ENCODE data around the gene C1QTNF4. TPM values are rescaled to one million over a fixed set of nuclear protein-coding genes. Genes with fewer than 3 reads are reported as not detected.
A peak's percentile ranks its signal among the peaks of the same experiment; 100 is the strongest.

The C1QTNF4 gene
- total and polyA plus RNA-seq, 2 of the 13 experiments (the other 11 are each of a cell fraction or from before 2014, with no cell fraction given) = not detected

- no peaks in the 10 kb centered on the region for H3K36me3 ChIP-seq (replicated peaks in 1 of 2; ENCODE audit: control insufficient read depth in 1 of 2, insufficient read depth in 2 of 2, low read length in 2 of 2)
- H3K4me3 ChIP-seq (replicated peaks in 1 of 3; ENCODE audit: insufficient read depth in 1 of 3, low read depth in 2 of 3, low read length in 3 of 3) = no peak overlapping the region
- no peak overlapping the region for H3K9ac ChIP-seq (ENCODE audit: insufficient read depth, low read depth, low read length)
- no TSS peak for BruUV-seq (replicated peaks)
- in situ Hi-C loops (cut with HindIII; ENCODE audit: extremely low pct_ligation_motif_present, low pct_unique_long_range_greater_than_20kb) = no loop called here
- WGBS (ENCODE audit: low lambda C conversion rate) = 91% methylated on average over 4 of the region's 4 CpGs
- CTCF ChIA-PET (ENCODE audit: low intra/inter-chr PET ratio, low total read pairs) = no interaction called here
- no peaks in the 10 kb centered on the region; a peak in 1 of 5 replicates for H3K27me3 ChIP-seq (ENCODE audit: control insufficient read depth in 1 of 2, insufficient read depth in 2 of 2, low read length in 2 of 2)
- intact Hi-C loops (cut with micrococcal nuclease; ENCODE audit: unreplicated experiment) = no loop called here
- no peak overlapping the region for H3K4me2 ChIP-seq (ENCODE audit: low read depth, low read length)
- FAIRE-seq (no peak), DNase-seq (ENCODE audit: low spot score) (no peak), ATAC-seq (no peak)
- peaks cover 16% of the 10 kb centered on the region for H3K4me1 ChIP-seq (ENCODE audit: insufficient read depth, low read length)
- no peak overlapping the region for H3K27ac ChIP-seq (ENCODE audit: extremely low read length, insufficient read depth, low read length)
- no peaks in the 10 kb centered on the region for H3K9me3 ChIP-seq (ENCODE audit: low read length)
- POLR2A ChIA-PET = no interaction called here
- H2AFZ ChIP-seq (ENCODE audit: low read length) = no peak overlapping the region
- no peaks in the 10 kb centered on the region for H4K20me1 ChIP-seq (ENCODE audit: insufficient read depth, low read length)
- TF ChIP-seq ZNF749 (CRISPR knock-in tag; IDR thresholded peaks at IDR 0.05; ENCODE audit: borderline replicate concordance) (no peak), TRIM24 (CRISPR knock-in tag; IDR thresholded peaks at IDR 0.05) (no peak), ZNF431 (CRISPR knock-in tag; IDR thresholded peaks at IDR 0.05; ENCODE audit: borderline replicate concordance, low read depth) (no peak), HNRNPL (IDR thresholded peaks at IDR 0.05; ENCODE audit: low read depth, low read length) (no peak), ZNF564 (CRISPR knock-in tag; IDR thresholded peaks at IDR 0.05) (no peak)
- no peaks in the 10 kb centered on the region for H3K79me2 ChIP-seq (ENCODE audit: insufficient read depth, low read length)
Measured at GRCh38 chr11:47603295-47603694, 9.1 kb upstream of the C1QTNF4 start.

GRCh38 chr11:47599902-47600301, 5.7 kb upstream of the C1QTNF4 start:
- no TSS peak for BruUV-seq (replicated peaks)
- ATAC-seq = peak; percentile 12; the same call in 1 of the 3 replicates
- intact Hi-C loops (cut with micrococcal nuclease; ENCODE audit: unreplicated experiment) = no loop called here
- Histone ChIP-seq H3K36me3 (replicated peaks in 1 of 2; ENCODE audit: control insufficient read depth in 1 of 2, insufficient read depth in 2 of 2, low read length in 2 of 2) (no peaks in the 10 kb centered on the region), H3K4me1 (ENCODE audit: insufficient read depth, low read length) (peaks cover 19% of the 10 kb centered on the region), H3K9me3 (ENCODE audit: low read length) (no peaks in the 10 kb centered on the region), H3K27ac (ENCODE audit: extremely low read length, insufficient read depth, low read length) (no peak overlapping the region), H3K4me2 (ENCODE audit: low read depth, low read length) (no peak overlapping the region), H3K79me2 (ENCODE audit: insufficient read depth, low read length) (no peaks in the 10 kb centered on the region), H3K9ac (ENCODE audit: insufficient read depth, low read depth, low read length) (no peak overlapping the region), H4K20me1 (ENCODE audit: insufficient read depth, low read length) (no peaks in the 10 kb centered on the region), H3K27me3 (ENCODE audit: control insufficient read depth in 1 of 2, insufficient read depth in 2 of 2, low read length in 2 of 2) (peaks cover 2 to 6% of the 10 kb centered on the region in 2 experiments; a peak in 2 of 5 replicates), H3K4me3 (replicated peaks in 1 of 3; ENCODE audit: insufficient read depth in 1 of 3, low read depth in 2 of 3, low read length in 3 of 3) (no peak overlapping the region), H2AFZ (ENCODE audit: low read length) (no peak overlapping the region)
- in situ Hi-C loops (cut with HindIII; ENCODE audit: extremely low pct_ligation_motif_present, low pct_unique_long_range_greater_than_20kb) = no loop called here
- 33% methylated on average over 4 of the region's 4 CpGs for WGBS (ENCODE audit: low lambda C conversion rate)
- ChIA-PET CTCF (ENCODE audit: low intra/inter-chr PET ratio, low total read pairs) (no interaction called here), POLR2A (no interaction called here)
- TF ChIP-seq ZNF263 (CRISPR knock-in tag; IDR thresholded peaks at IDR 0.05) (peak; percentile 52; the same call in 1 of the 2 replicates), ZNF460 (CRISPR knock-in tag; IDR thresholded peaks at IDR 0.05; ENCODE audit: borderline replicate concordance) (no peak), ARNTL (CRISPR knock-in tag; IDR thresholded peaks at IDR 0.05) (peak; percentile 90), SAP130 (CRISPR knock-in tag; IDR thresholded peaks at IDR 0.05; ENCODE audit: low read depth) (peak; percentile 29; the same call in 1 of the 2 replicates), ZSCAN22 (CRISPR knock-in tag; IDR thresholded peaks at IDR 0.05) (0 out of 2 replicates have a peak, but pooled peaks have one; percentile 63)
- FAIRE-seq = no peak
- no peak for DNase-seq (ENCODE audit: low spot score)
